ENCODE data around the gene CCZ1B.
"Not testable (repeated sequence)": the region's sequence is repeated elsewhere in the genome, so short reads cannot be mapped to it uniquely, and the experiment has no call there.

Gene CCZ1B

GRCh38 chr7:6831018-6831725 is 5.1 kb upstream of the CCZ1B start:
- no peak for DNase-seq (ENCODE audit: low spot score)
- no peak for FAIRE-seq

GRCh38 chr7:6830026-6830425 is 4.0 kb upstream of the CCZ1B start:
- not testable (repeated sequence) for DNase-seq (ENCODE audit: low spot score); FAIRE-seq

- DNase-seq (ENCODE audit: low spot score); FAIRE-seq: not testable (repeated sequence)
These were observed 3.5 kb upstream of the CCZ1B start for GRCh38 chr7:6829616-6830015.

- FAIRE-seq; DNase-seq (ENCODE audit: low spot score): not testable (repeated sequence)
These were observed 1.1 kb upstream of the CCZ1B start for GRCh38 chr7:6827180-6827579.

GRCh38 chr7:6825236-6826125 is 594 bp downstream of the CCZ1B start:
- not testable (repeated sequence) for FAIRE-seq; DNase-seq (ENCODE audit: low spot score)

GRCh38 chr7:6821622-6822021 is 4.5 kb downstream of the CCZ1B start:
- FAIRE-seq; DNase-seq (ENCODE audit: low spot score): not testable (repeated sequence)

- DNase-seq (ENCODE audit: low spot score); FAIRE-seq: not testable (repeated sequence)
These were observed 10.6 kb downstream of the CCZ1B start for GRCh38 chr7:6815470-6815869.

GRCh38 chr7:6813011-6813410 is 13.1 kb downstream of the CCZ1B start:
- DNase-seq (ENCODE audit: low spot score); FAIRE-seq: not testable (repeated sequence)

GRCh38 chr7:6807959-6808358 is 18.1 kb downstream of the CCZ1B start:
- not testable (repeated sequence) for DNase-seq (ENCODE audit: low spot score); FAIRE-seq

GRCh38 chr7:6807393-6807918 is 18.6 kb downstream of the CCZ1B start:
- FAIRE-seq; DNase-seq (ENCODE audit: low spot score): not testable (repeated sequence)

GRCh38 chr7:6800331-6800730 is 25.7 kb downstream of the CCZ1B start:
- FAIRE-seq = peak; percentile 69
- not testable (repeated sequence) for DNase-seq (ENCODE audit: low spot score)

GRCh38 chr7:6799887-6800286 is 26.2 kb downstream of the CCZ1B start:
- DNase-seq (ENCODE audit: low spot score); FAIRE-seq: not testable (repeated sequence)

GRCh38 chr7:6798047-6798446 is 28.0 kb downstream of the CCZ1B start:
- not testable (repeated sequence) for DNase-seq (ENCODE audit: low spot score); FAIRE-seq

GRCh38 chr7:6797218-6797617 is 28.9 kb downstream of the CCZ1B start:
- not testable (repeated sequence) for FAIRE-seq
- DNase-seq (ENCODE audit: low spot score) = peak; percentile 23

- DNase-seq (ENCODE audit: low spot score); FAIRE-seq: not testable (repeated sequence)
These were observed 31.8 kb downstream of the CCZ1B start for GRCh38 chr7:6794276-6794675.

GRCh38 chr7:6792113-6792872 is 33.8 kb downstream of the CCZ1B start:
- FAIRE-seq = peak; percentile 94
- DNase-seq (ENCODE audit: low spot score) = peak; percentile 30

GRCh38 chr7:6789353-6789752 is 36.7 kb downstream of the CCZ1B start:
- not testable (repeated sequence) for FAIRE-seq; DNase-seq (ENCODE audit: low spot score)

- not testable (repeated sequence) for DNase-seq (ENCODE audit: low spot score); FAIRE-seq
These were observed 44.5 kb downstream of the CCZ1B start for GRCh38 chr7:6781581-6781980.

GRCh38 chr7:6761186-6761585 is 64.9 kb downstream of the CCZ1B start:
- not testable (repeated sequence) for FAIRE-seq; DNase-seq (ENCODE audit: low spot score)

- FAIRE-seq; DNase-seq (ENCODE audit: low spot score): not testable (repeated sequence)
These were observed 72.1 kb downstream of the CCZ1B start, which contains the start of gene RSPH10B2 for GRCh38 chr7:6753964-6754363. Gene RSPH10B2, plus strand, starts transcription at chr7:6754103. Its CDS starts 3,575 bp downstream, at chr7:6757678.

GRCh38 chr7:6750173-6750572 is 75.9 kb downstream of the CCZ1B start:
- not testable (repeated sequence) for DNase-seq (ENCODE audit: low spot score); FAIRE-seq
